ENCODE results near the gene SLC9A7.

Gene SLC9A7

DNA sequence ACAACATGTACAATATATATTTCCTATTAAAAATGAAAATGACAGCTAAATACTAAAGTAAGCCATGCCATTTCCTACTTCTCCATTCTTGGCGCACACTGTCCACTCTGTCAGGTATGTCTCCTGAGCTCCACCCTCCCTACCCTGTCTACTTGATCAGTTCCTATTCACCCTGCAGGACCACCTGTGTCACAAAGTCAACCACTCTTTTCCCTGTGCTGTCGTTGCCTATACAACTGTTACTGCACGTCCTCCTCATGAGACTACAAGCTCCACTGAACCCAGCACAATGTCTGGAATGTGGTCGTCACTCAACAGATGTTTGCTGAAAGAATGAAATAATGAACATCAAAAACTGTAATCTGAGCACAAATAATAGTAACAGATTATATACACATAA lies 54.9 kb downstream of the SLC9A7 start:
- no peak for DNase-seq (ENCODE audit: low spot score)

DNA sequence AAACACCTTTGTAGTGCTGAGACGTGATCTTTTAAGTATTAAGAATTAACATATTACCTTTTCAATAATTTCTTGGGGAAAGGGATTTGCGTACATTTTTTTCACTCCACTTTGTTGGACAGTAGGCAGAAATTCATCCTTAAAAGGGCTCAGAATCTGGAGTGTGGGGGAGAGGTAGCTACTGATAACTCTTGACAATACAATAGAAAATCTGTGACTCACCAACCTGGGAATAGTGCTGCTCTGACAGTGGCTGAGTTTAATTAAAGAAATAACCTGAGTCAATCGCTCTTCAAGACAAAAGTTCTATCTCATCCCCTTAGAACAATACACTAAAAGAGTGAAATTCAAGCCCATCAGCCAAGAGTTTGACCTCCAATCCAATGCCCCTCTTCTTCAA lies 60.2 kb downstream of the SLC9A7 start:
- DNase-seq (ENCODE audit: low spot score) = no peak

GRCh38 chrX:46695491-46695890 lies 63.4 kb downstream of the SLC9A7 start:
- DNase-seq (ENCODE audit: low spot score) = no peak

DNA sequence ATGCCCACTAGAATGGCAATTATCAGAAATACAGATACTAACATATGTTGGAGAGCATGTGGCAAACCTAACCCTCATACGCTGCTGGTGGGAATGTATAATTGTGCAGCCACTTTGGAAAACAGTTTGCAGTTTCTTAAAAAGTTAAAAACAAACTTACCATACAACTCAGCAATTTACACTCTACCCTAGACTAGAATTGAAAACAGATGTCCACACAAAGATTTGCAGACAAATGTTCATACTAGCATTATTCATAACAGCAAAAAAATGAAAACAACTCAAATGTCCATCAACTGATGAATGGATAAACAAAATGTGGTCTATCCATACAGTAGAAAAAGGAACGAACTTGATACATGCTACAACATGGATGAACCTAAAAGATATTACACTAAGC lies 64.4 kb downstream of the SLC9A7 start:
- DNase-seq (ENCODE audit: low spot score) = no peak

GRCh38 chrX:46693149-46693548 lies 65.8 kb downstream of the SLC9A7 start:
- no peak for DNase-seq (ENCODE audit: low spot score)

- DNase-seq (ENCODE audit: low spot score) = no peak
Observed at GRCh38 chrX:46690818-46691217, 68.1 kb downstream of the SLC9A7 start.

DNA sequence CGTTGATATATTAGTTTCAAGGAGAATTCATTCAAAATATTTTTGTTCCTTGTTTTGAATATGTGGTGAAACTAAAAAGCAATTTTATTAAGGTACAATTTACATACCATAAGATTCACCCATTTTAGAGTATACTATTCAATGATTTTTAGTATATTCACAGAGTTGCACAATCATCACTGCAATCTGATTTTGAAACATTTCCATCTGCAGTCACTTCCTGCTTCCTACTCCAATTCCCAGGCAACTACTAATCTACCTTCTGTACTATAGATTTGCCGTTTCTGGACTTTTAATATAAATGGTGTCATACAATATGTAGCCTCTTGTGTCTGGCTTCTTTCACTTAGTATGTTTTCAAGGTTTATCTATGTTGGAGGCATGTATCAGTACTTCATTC lies 71.3 kb downstream of the SLC9A7 start:
- no peak for DNase-seq (ENCODE audit: low spot score)

GRCh38 chrX:46686003-46686645 lies 72.8 kb downstream of the SLC9A7 start:
- peak; percentile 28 for DNase-seq (ENCODE audit: low spot score)

DNA sequence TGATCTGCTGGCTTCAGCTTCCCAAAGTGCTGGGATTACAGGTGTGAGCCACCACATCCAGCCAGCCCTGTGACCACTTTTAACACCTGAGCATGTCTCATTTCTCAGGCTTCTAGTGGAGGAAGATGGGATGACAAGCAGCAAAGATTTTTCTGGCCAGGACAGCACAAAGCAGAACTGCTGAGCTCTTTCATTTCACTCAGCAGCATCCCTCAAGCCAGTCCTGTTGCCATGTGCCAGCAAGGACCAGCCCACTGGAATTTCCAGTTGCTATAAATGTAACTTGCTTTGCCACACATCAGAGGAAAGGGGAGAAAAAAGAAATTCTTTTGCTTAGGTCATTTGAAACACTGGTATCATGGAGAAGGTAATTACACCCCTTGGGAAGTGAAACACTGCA lies 75.9 kb downstream of the SLC9A7 start:
- DNase-seq (ENCODE audit: low spot score) = no peak

DNA sequence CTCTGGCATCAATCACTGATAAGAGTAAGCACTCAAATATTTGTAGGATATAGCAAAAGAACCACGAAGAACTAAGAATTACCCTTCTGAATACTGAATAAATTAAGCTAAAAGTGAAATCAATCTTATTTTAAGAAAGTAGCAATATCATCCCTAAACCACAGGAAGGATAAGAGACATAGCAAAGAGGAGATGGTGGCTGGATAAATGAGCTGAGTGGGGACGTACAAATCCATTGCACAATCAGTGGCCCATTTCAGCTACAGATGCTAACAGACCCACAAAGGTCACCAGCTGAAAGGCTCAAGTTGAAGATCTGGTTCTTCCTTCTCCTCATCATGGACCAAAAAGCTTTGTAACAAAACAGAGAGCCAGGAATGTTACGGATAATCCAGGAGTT lies 77.1 kb downstream of the SLC9A7 start:
- no peak for DNase-seq (ENCODE audit: low spot score)

DNA sequence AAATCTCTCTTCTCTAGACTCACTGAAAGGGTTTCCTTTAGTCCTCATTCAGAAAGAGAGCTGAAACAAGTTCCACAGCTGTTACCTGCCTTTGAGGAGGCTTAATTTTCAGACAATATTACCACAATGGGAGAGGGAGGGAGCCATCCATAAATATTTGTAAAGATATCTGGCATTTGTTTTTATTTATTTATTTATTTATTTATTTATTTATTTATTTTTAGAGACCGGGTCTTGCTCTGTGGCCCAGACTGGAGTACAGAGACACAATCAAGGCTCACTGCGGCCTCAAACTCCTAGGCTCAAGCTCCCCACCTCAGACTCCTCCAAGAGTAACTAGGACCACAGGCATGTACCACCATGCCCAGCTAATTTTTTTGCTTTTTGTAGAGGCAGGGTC lies 80.7 kb downstream of the SLC9A7 start:
- no peak for DNase-seq (ENCODE audit: low spot score)

- no peak for DNase-seq (ENCODE audit: low spot score)
Observed at GRCh38 chrX:46676399-46677356, 82.2 kb downstream of the SLC9A7 start.

- DNase-seq (ENCODE audit: low spot score) = no peak
Observed at GRCh38 chrX:46673620-46674359, 85.1 kb downstream of the SLC9A7 start.

- no peak for DNase-seq (ENCODE audit: low spot score)
Observed at GRCh38 chrX:46670316-46670715, 88.6 kb downstream of the SLC9A7 start.

- no peak for DNase-seq (ENCODE audit: low spot score)
Observed at GRCh38 chrX:46666831-46667230, 92.1 kb downstream of the SLC9A7 start.

GRCh38 chrX:46665232-46666152 lies 93.4 kb downstream of the SLC9A7 start:
- DNase-seq (ENCODE audit: low spot score) = no peak

DNA sequence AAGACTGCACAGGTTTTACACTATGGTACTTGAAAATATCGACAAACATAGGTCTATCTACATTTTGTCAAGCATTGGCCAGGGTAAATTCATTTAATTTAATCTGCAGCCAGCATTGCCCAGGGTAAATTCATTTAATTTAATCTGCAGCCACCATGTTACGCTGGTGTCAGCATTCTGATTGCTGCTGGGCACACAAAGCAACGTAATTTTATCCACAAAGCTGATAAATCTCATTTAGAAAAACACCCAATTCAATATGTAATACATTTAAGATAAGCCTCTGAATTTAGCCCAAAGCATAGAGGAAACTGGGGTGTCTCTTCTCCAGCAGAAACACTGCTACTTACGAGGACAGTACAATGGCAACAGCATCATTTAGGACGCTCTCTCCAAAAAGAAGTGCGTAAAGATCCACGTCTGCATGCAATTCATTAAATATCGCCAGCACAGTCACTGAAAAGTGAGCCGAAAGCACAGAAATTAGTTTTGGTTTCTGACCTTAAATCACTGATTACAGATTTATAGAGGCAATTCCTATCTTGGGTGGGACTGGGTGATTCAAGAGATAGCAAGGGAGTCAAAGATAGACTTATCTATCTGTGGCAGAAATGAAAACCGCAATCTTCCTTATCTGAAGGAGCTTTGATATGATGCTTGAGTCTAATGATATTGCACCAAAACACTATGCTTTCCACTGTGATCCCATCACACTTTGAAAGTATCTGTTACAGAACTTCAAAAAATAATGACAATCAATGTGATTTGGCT lies 96.5 kb downstream of the SLC9A7 start:
- no peak for DNase-seq (ENCODE audit: low spot score)

DNA sequence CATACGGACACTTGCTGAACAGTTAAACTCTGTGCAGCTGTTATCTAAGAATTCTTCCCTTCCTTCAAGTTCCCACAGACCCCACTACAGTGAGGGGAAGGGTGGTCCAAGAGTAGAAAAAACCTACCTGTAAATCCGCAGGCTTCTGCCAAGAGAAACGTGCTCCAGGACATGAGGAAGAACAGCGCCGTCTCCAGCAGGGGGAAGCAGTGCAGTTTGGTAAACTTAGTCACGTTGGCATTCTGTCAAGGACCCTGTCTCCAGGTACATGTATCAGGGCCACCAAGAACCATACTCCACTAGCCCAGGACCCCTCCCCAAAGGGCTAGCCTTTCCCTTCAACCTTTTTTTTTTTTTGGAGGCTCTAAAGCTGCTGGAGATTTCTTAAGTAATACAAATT lies 105.4 kb downstream of the SLC9A7 start:
- DNase-seq (ENCODE audit: low spot score) = no peak

- no peak for DNase-seq (ENCODE audit: low spot score)
Observed at GRCh38 chrX:46649421-46650260, 109.3 kb downstream of the SLC9A7 start.

DNA sequence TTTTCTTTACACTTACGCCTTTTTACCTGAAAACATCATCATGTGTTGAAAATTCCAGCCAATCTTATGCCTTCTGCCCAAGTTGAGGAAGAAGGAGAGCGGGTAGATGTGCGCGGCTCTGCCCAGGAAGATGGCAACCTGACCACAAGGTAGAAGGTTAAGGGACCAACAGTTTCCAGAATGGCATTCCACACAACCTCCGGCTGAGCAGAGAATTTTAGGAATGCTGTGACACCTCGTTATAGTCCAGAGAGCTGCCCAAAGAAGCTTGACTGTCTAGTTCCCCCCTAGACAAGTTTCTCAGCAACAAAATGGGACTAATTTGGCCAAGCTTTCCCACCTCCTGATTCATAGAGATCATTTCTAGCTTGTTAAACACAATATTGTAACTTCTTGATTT lies 110.3 kb downstream of the SLC9A7 start:
- no peak for DNase-seq (ENCODE audit: low spot score)
